HepG2 (cell line): ENCODE data around the gene MROH2A. TPM values are rescaled to one million over a fixed set of nuclear protein-coding genes. Genes with fewer than 3 reads are reported as not detected.
A peak's percentile ranks its signal among the peaks of the same experiment; 100 is the strongest.

ENCODE experiments used
- CREBL2 ChIP-seq: sonication (generic); formaldehyde crosslinking; IDR thresholded peaks from 2 replicates; pipeline ENCODE4 v1.8.1; 2023; ENCODE audit warnings: missing genetic modification reagents, mild to moderate bottlenecking, borderline replicate concordance
- FOSL2 ChIP-seq: sonication (generic); formaldehyde crosslinking; IDR thresholded peaks from 2 replicates; pipeline ENCODE4 v1.4.0; 2020; ENCODE audit warnings: missing genetic modification reagents
- FOXA1 ChIP-seq, 2 experiments: fragments of 450-650 bp in 1 of 2; sonication (generic) in 1 of 2; formaldehyde crosslinking in 1 of 2; IDR thresholded peaks; 2 replicates each; pipeline versions ENCODE4 v1.4.0 to v1.6.1; 2016 to 2020; ENCODE audit warnings: missing genetic modification reagents in 1 of 2
- FOXM1 ChIP-seq: sonication (generic); formaldehyde crosslinking; IDR thresholded peaks from 2 replicates; pipeline ENCODE4 v1.5.0; 2020; ENCODE audit warnings: missing genetic modification reagents
- IRX3 ChIP-seq: sonication (generic); formaldehyde crosslinking; IDR thresholded peaks from 2 replicates; pipeline ENCODE4 v1.8.1; 2023; ENCODE audit warnings: mild to moderate bottlenecking, low read depth, missing genetic modification reagents, borderline replicate concordance
- ISX ChIP-seq: sonication (generic); formaldehyde crosslinking; conservative IDR thresholded peaks from 2 replicates; pipeline ENCODE4 v1.5.0; 2020; ENCODE audit warnings: missing genetic modification reagents
- MAFK ChIP-seq, 2 experiments: IDR thresholded peaks in 1 of 2; conservative IDR thresholded peaks in 1 of 2; 2 replicates each; pipeline ENCODE4 v1.6.1; 2011; ENCODE audit warnings: improper control_type of control experiment in 2 of 2, low read length in 2 of 2
- MED8 ChIP-seq: sonication (generic); formaldehyde crosslinking; IDR thresholded peaks from 2 replicates; pipeline ENCODE4 v1.8.1; 2023; ENCODE audit warnings: mild to moderate bottlenecking, missing genetic modification reagents; ENCODE audit not compliant: insufficient replicate concordance
- NCOA1 ChIP-seq: sonication (generic); formaldehyde crosslinking; IDR thresholded peaks from 2 replicates; pipeline ENCODE4 v1.9.0; 2021; ENCODE audit warnings: missing genetic modification reagents
- NR2C2 ChIP-seq: sonication (generic); formaldehyde crosslinking; IDR thresholded peaks from 2 replicates; pipeline ENCODE4 v1.4.0; 2020; ENCODE audit warnings: missing genetic modification reagents, mild to moderate bottlenecking, moderate library complexity, borderline replicate concordance
- PBX3 ChIP-seq: sonication (generic); formaldehyde crosslinking; IDR thresholded peaks from 2 replicates; pipeline ENCODE4 v1.8.1; 2023; ENCODE audit warnings: missing genetic modification reagents, inconsistent platforms, borderline replicate concordance
- RAD21 ChIP-seq: fragments of 450-650 bp; formaldehyde crosslinking; IDR thresholded peaks from 2 replicates; pipeline ENCODE4 v1.5.0; 2020; ENCODE audit warnings: mild to moderate bottlenecking
- RXRA ChIP-seq: sonication (generic); formaldehyde crosslinking; IDR thresholded peaks from 2 replicates; pipeline ENCODE4 v1.5.1; 2020; ENCODE audit warnings: missing genetic modification reagents
- SMYD3 ChIP-seq: sonication (generic); formaldehyde crosslinking; IDR thresholded peaks from 2 replicates; pipeline ENCODE4 v1.8.1; 2023; ENCODE audit warnings: mild to moderate bottlenecking, missing genetic modification reagents
- TAF15 ChIP-seq: fragments of 200-400 bp; formaldehyde crosslinking; IDR thresholded peaks from one replicate; pipeline ENCODE4 v1.6.1; 2018; ENCODE audit warnings: mild to moderate bottlenecking, low read depth, low read length; ENCODE audit not compliant: poor library complexity, severe bottlenecking
- TBL1XR1 ChIP-seq: fragments of 150-350 bp; IDR thresholded peaks from 2 replicates; pipeline ENCODE4 v1.6.1; 2014; ENCODE audit warnings: borderline replicate concordance, low read length; ENCODE audit not compliant: partially characterized antibody
- TRIM22 ChIP-seq: fragments of 450-650 bp; IDR thresholded peaks from 2 replicates; pipeline ENCODE4 v1.6.1; 2017
- ZFP37 ChIP-seq: sonication (generic); formaldehyde crosslinking; IDR thresholded peaks from 2 replicates; pipeline ENCODE4 v1.4.0; 2020; ENCODE audit warnings: missing genetic modification reagents, borderline replicate concordance
- ZNF276 ChIP-seq: sonication (generic); formaldehyde crosslinking; IDR thresholded peaks from 2 replicates; pipeline ENCODE4 v1.4.0; 2020; ENCODE audit warnings: mild to moderate bottlenecking, low read depth, missing genetic modification reagents
- ZNF280B ChIP-seq: sonication (generic); formaldehyde crosslinking; IDR thresholded peaks from 2 replicates; pipeline ENCODE4 v1.5.0; 2020; ENCODE audit warnings: missing genetic modification reagents, mild to moderate bottlenecking, borderline replicate concordance
- ZNF3 ChIP-seq: IDR thresholded peaks from 2 replicates; pipeline ENCODE4 v1.7.0; 2017; ENCODE audit warnings: inconsistent platforms
- ZNF468 ChIP-seq: sonication (generic); formaldehyde crosslinking; IDR thresholded peaks from 2 replicates; pipeline ENCODE4 v1.8.0; 2022; ENCODE audit warnings: mild to moderate bottlenecking, moderate library complexity, missing genetic modification reagents
- ZNF773 ChIP-seq: sonication (generic); formaldehyde crosslinking; IDR thresholded peaks from 2 replicates; pipeline ENCODE4 v1.4.0; 2020; ENCODE audit warnings: missing genetic modification reagents, borderline replicate concordance
- ZNF83 ChIP-seq: sonication (generic); formaldehyde crosslinking; IDR thresholded peaks from 2 replicates; pipeline ENCODE4 v1.4.0; 2020; ENCODE audit warnings: missing genetic modification reagents, mild to moderate bottlenecking, borderline replicate concordance
- polyA plus RNA-seq, 8 experiments: library from polyadenylated mRNA; depleted of rRNA in 3 of 8; stranded (reverse) in 7 of 8; unstranded in 1 of 8; fragments of >200 nt; fragmentation: Illumina TruSeq in 4 of 8; extraction: Trizol in 4 of 8; gene quantifications; 2 replicates each; pipeline versions ENCODE4 v1.2.1 to v1.2.3, GENCODE V29; 2011 to 2016; ENCODE audit warnings: low read depth in 4 of 8, missing spikeins in 1 of 8, mixed read lengths in 1 of 8; ENCODE audit not compliant: insufficient read depth in 1 of 8
- total RNA-seq, 5 experiments: library from RNA; depleted of rRNA; stranded (reverse); fragments of >200 nt; fragmentation: Illumina TruSeq; extraction: Trizol; gene quantifications; 2 replicates each; pipeline ENCODE4 v1.2.3, GENCODE V29; 2016; ENCODE audit warnings: low read depth in 1 of 5

The MROH2A gene
- total and polyA plus RNA-seq, 2 of the 13 experiments (the other 11 are each of a cell fraction or from before 2014, with no cell fraction given) = 0.03 to 0.04 TPM

- TF ChIP-seq ZNF468 (CRISPR knock-in tag) = no peak
- TF ChIP-seq FOXM1 (CRISPR knock-in tag) = peak; percentile 97
- TF ChIP-seq TBL1XR1 = no peak
- TF ChIP-seq IRX3 (CRISPR knock-in tag) = peak; percentile 93; the same call in 1 of the 2 replicates
- peak; percentile 52 for TF ChIP-seq MED8 (CRISPR knock-in tag)
- TF ChIP-seq ZNF83 = no peak
- TF ChIP-seq FOSL2 (CRISPR knock-in tag) = peak; percentile 79
- no peak for TF ChIP-seq ZNF3
- peak; percentile 66; the same call in 1 of the 2 replicates for TF ChIP-seq ZNF280B (CRISPR knock-in tag)
- no peak for TF ChIP-seq PBX3 (CRISPR knock-in tag)
- no peak for TF ChIP-seq FOXA1 (IDR thresholded peaks at IDR 0.05)
- peak; percentile 32; the same call in 1 of the 2 replicates for TF ChIP-seq FOXA1 (CRISPR knock-in tag; IDR thresholded peaks at IDR 0.05)
- TF ChIP-seq CREBL2 (CRISPR knock-in tag) = peak; percentile 62
- no peak; the same call in 1 of the 2 replicates for TF ChIP-seq RXRA (CRISPR knock-in tag)
- no peak for TF ChIP-seq RAD21 (CRISPR knock-in tag)
- TF ChIP-seq ISX (CRISPR knock-in tag) = no peak
- TF ChIP-seq TRIM22 = no peak
- TF ChIP-seq NCOA1 (CRISPR knock-in tag) = peak; percentile 72
- TF ChIP-seq SMYD3 = peak; percentile 99
- TF ChIP-seq ZNF773 (CRISPR knock-in tag) = no peak
- TF ChIP-seq TAF15 = peak; percentile 52
- no peak for TF ChIP-seq MAFK (conservative IDR thresholded peaks at IDR 0.05 in 1 of 2, IDR thresholded peaks at IDR 0.05 in 1 of 2; ENCODE audit: low read length in 2 of 2)
- TF ChIP-seq ZFP37 (CRISPR knock-in tag) = no peak
- no peak for TF ChIP-seq NR2C2 (CRISPR knock-in tag)
- peak; percentile 69; the same call in 1 of the 2 replicates for TF ChIP-seq ZNF276 (CRISPR knock-in tag)
Measured at GRCh38 chr2:233854241-233854981, 76.3 kb downstream of the MROH2A start, which contains the start of gene HJURP (continued).
